SK-N-SH (cell line): ENCODE data around the gene RNF157.

Source experiments
- GABPA ChIP-seq: IDR thresholded peaks from 2 replicates; pipeline ENCODE4 v1.4.0; 2012; ENCODE audit warnings: low read depth, mild to moderate bottlenecking
- POLR2AphosphoS5 ChIP-seq: IDR thresholded peaks from 2 replicates; pipeline ENCODE4 v1.6.1; 2012; ENCODE audit warnings: low read depth, low read length
- RAD21 ChIP-seq: IDR thresholded peaks from 2 replicates; pipeline ENCODE4 v1.6.1; 2012; ENCODE audit warnings: mild to moderate bottlenecking, low read length
- RFX5 ChIP-seq: IDR thresholded peaks from 2 replicates; pipeline ENCODE4 v1.6.1; 2012; ENCODE audit warnings: mild to moderate bottlenecking, improper control_type of control experiment, low read length
- TEAD4 ChIP-seq: IDR thresholded peaks from 2 replicates; pipeline ENCODE4 v1.4.0; 2012; ENCODE audit warnings: mild to moderate bottlenecking, borderline replicate concordance; ENCODE audit not compliant: insufficient read depth
- TF ChIP-seq, protein P1 (sequence below): fragments of 200-600 bp; sonication (generic); IDR thresholded peaks from 2 replicates; pipeline ENCODE4 v1.6.1; 2017; ENCODE audit warnings: antibody characterized with exemption, mild to moderate bottlenecking, moderate library complexity
- TF ChIP-seq, protein P2 (sequence below): IDR thresholded peaks from 2 replicates; pipeline ENCODE4 v1.4.0; 2012; ENCODE audit warnings: low read depth
- TF ChIP-seq, protein P3 (sequence below): IDR thresholded peaks from 2 replicates; pipeline ENCODE4 v1.4.0; 2012; ENCODE audit warnings: low read depth, borderline replicate concordance

DNA sequence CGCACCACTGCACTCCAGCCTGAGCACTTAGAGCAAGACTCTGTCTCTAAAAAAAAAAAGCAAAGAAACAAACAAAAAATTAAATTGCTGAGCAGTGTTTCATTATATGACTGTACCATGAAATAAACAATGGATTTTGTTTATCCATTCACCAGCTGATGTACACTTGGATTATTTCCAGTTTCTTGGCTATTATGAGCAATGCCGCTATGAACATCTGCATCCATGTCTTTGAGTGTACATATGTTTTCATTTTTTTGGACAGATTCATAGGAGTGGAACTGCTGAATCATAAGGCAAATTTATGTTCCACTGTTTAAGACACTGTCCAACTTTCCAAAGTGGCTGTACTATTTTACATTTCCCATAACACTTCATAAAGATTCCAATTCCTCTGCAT lies 8.0 kb downstream of the RNF157 start:
- TF ChIP-seq, protein P1, sequence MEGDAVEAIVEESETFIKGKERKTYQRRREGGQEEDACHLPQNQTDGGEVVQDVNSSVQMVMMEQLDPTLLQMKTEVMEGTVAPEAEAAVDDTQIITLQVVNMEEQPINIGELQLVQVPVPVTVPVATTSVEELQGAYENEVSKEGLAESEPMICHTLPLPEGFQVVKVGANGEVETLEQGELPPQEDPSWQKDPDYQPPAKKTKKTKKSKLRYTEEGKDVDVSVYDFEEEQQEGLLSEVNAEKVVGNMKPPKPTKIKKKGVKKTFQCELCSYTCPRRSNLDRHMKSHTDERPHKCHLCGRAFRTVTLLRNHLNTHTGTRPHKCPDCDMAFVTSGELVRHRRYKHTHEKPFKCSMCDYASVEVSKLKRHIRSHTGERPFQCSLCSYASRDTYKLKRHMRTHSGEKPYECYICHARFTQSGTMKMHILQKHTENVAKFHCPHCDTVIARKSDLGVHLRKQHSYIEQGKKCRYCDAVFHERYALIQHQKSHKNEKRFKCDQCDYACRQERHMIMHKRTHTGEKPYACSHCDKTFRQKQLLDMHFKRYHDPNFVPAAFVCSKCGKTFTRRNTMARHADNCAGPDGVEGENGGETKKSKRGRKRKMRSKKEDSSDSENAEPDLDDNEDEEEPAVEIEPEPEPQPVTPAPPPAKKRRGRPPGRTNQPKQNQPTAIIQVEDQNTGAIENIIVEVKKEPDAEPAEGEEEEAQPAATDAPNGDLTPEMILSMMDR, result no peak
- TF ChIP-seq, protein P2, sequence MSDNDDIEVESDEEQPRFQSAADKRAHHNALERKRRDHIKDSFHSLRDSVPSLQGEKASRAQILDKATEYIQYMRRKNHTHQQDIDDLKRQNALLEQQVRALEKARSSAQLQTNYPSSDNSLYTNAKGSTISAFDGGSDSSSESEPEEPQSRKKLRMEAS, result no peak
- TF ChIP-seq RAD21 (no peak), TEAD4 (no peak), RFX5 (no peak), POLR2AphosphoS5 (no peak), GABPA (no peak)
- TF ChIP-seq, protein P3, sequence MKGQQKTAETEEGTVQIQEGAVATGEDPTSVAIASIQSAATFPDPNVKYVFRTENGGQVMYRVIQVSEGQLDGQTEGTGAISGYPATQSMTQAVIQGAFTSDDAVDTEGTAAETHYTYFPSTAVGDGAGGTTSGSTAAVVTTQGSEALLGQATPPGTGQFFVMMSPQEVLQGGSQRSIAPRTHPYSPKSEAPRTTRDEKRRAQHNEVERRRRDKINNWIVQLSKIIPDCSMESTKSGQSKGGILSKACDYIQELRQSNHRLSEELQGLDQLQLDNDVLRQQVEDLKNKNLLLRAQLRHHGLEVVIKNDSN, result no peak
